OCI-LY3 (cell line): ENCODE data around the gene METTL8.

Source experiments
- CTCF ChIP-seq: fragments of 200-600, 300-600 bp; sonication (generic); IDR thresholded peaks from 2 replicates; pipeline ENCODE4 v1.5.1; 2014; ENCODE audit warnings: antibody characterized with exemption, low read length, low read depth
- EZH2phosphoT487 ChIP-seq: fragments of 200-600 bp; shearing (Covaris generic); IDR thresholded peaks from 2 replicates; pipeline ENCODE4 v1.6.1; 2018; ENCODE audit warnings: antibody characterized with exemption, mixed run types, low read depth

GRCh38 chr2:171402906-171403580 lies 30.7 kb downstream of the METTL8 start:
- TF ChIP-seq CTCF (no peak), EZH2phosphoT487 (no peak)
